GM23338 (cell line): Measurements from ENCODE around the gene EFCAB10. TPM values are rescaled to one million over a fixed set of nuclear protein-coding genes. Genes with fewer than 3 reads are reported as not detected.

Experiments
- ATAC-seq: fragments of 200-7000 bp; cut with Tn5 transposase; 3 replicates; pipeline ENCODE4 v1.9.1; 2020
- DNase-seq: peaks from one replicate; pipeline ENCODE4 v3.0.0-alpha.2; 2015; ENCODE audit warnings: low spot score
- H2AFZ ChIP-seq: fragments of 200-600 bp; sonication (generic); 2 replicates; pipeline ENCODE4 v1.8.0; 2016; ENCODE audit warnings: antibody characterized with exemption, mild to moderate bottlenecking, moderate library complexity
- H3F3A ChIP-seq: fragments of 200-600 bp; sonication (generic); replicated peaks from 2 replicates; pipeline ENCODE4 v1.8.0; 2017; ENCODE audit warnings: antibody characterized with exemption, mixed run types, low read depth
- H3K27ac ChIP-seq: fragments of 200-600 bp; sonication (generic); 2 replicates; pipeline ENCODE4 v1.6.1; 2016; ENCODE audit warnings: low read depth
- H3K27me3 ChIP-seq: fragments of 200-600 bp; sonication (generic); 2 replicates; pipeline ENCODE4 v1.8.0; 2016; ENCODE audit warnings: mild to moderate bottlenecking, mixed run types, moderate library complexity; ENCODE audit not compliant: insufficient read depth
- H3K36me3 ChIP-seq: fragments of 200-600 bp; sonication (generic); 2 replicates; pipeline ENCODE4 v1.8.0; 2016; ENCODE audit warnings: mild to moderate bottlenecking; ENCODE audit not compliant: insufficient read depth
- H3K4me1 ChIP-seq: fragments of 200-600 bp; sonication (generic); 2 replicates; pipeline ENCODE4 v1.8.0; 2016; ENCODE audit warnings: mild to moderate bottlenecking, moderate library complexity; ENCODE audit not compliant: insufficient read depth
- H3K4me2 ChIP-seq: fragments of 200-600 bp; sonication (generic); 2 replicates; pipeline ENCODE4 v1.7.1; 2017; ENCODE audit warnings: mixed run types
- H3K4me3 ChIP-seq: fragments of 200-600 bp; sonication (generic); 2 replicates; pipeline ENCODE4 v1.6.1; 2016; ENCODE audit warnings: mixed run types
- H3K79me2 ChIP-seq: fragments of 200-600 bp; sonication (generic); replicated peaks from 2 replicates; pipeline ENCODE4 v1.8.0; 2017; ENCODE audit warnings: mild to moderate bottlenecking; ENCODE audit not compliant: insufficient read depth
- H3K9me2 ChIP-seq: fragments of 200-600 bp; sonication (generic); 2 replicates; pipeline ENCODE4 v1.8.0; 2017; ENCODE audit not compliant: insufficient read depth
- H4K20me1 ChIP-seq: fragments of 200-600 bp; sonication (generic); replicated peaks from 2 replicates; pipeline ENCODE4 v1.8.0; 2017; ENCODE audit warnings: mild to moderate bottlenecking; ENCODE audit not compliant: insufficient read depth
- H3K27ac Mint-ChIP-seq: 2 replicates; pipeline ENCODE4 v1.8.0; 2020; ENCODE audit warnings: inconsistent platforms, mild to moderate bottlenecking, moderate library complexity, mixed read lengths
- H3K27me3 Mint-ChIP-seq: 3 replicates; pipeline ENCODE4 v1.8.0; 2022; ENCODE audit warnings: low read depth, mild to moderate bottlenecking, moderate library complexity, mixed read lengths, inconsistent platforms; ENCODE audit not compliant: insufficient read depth, poor library complexity
- H3K36me3 Mint-ChIP-seq: 3 replicates; pipeline ENCODE4 v1.8.0; 2021; ENCODE audit warnings: low read depth, mild to moderate bottlenecking, inconsistent platforms, moderate library complexity, mixed read lengths
- H3K4me1 Mint-ChIP-seq: 3 replicates; pipeline ENCODE4 v1.8.0; 2020; ENCODE audit warnings: mild to moderate bottlenecking, inconsistent platforms, mixed read lengths
- H3K4me3 Mint-ChIP-seq: 3 replicates; pipeline ENCODE4 v1.8.0; 2021; ENCODE audit warnings: moderate library complexity, mild to moderate bottlenecking, inconsistent platforms, mixed read lengths
- H3K9me3 Mint-ChIP-seq: 3 replicates; pipeline ENCODE4 v1.8.0; 2020; ENCODE audit warnings: moderate library complexity, mild to moderate bottlenecking, inconsistent platforms, mixed read lengths
- EZH2 ChIP-seq: fragments of 200-600 bp; sonication (generic); IDR thresholded peaks from one replicate; pipeline ENCODE4 v1.8.0; 2017; ENCODE audit warnings: antibody characterized with exemption, mild to moderate bottlenecking, low read depth; ENCODE audit not compliant: unreplicated experiment
- EZH2phosphoT487 ChIP-seq: fragments of 200-600 bp; sonication (generic); IDR thresholded peaks from one replicate; pipeline ENCODE4 v1.8.1; 2018; ENCODE audit warnings: antibody characterized with exemption; ENCODE audit not compliant: unreplicated experiment
- JUNB ChIP-seq: IDR thresholded peaks from one replicate; pipeline ENCODE4 v1.6.1; 2016; ENCODE audit warnings: antibody characterized with exemption; ENCODE audit not compliant: unreplicated experiment
- NANOG ChIP-seq: IDR thresholded peaks from 2 replicates; pipeline ENCODE4 v1.6.1; 2016; ENCODE audit warnings: antibody characterized with exemption, borderline replicate concordance
- POLR2AphosphoS5 ChIP-seq: IDR thresholded peaks from 2 replicates; pipeline ENCODE4 v1.6.1; 2016; ENCODE audit warnings: antibody characterized with exemption, low read depth
- STAT1 ChIP-seq: IDR thresholded peaks from one replicate; pipeline ENCODE4 v1.6.1; 2016; ENCODE audit warnings: antibody characterized with exemption; ENCODE audit not compliant: unreplicated experiment
- ZNF114 ChIP-seq: fragments of 250-450 bp; sonication (Bioruptor Pico); IDR thresholded peaks from 2 replicates; pipeline ENCODE4 v1.5.0; 2020; ENCODE audit warnings: mild to moderate bottlenecking, moderate library complexity
- ZNF331 ChIP-seq: fragments of 250-450 bp; sonication (Bioruptor Pico); IDR thresholded peaks from 2 replicates; pipeline ENCODE4 v1.5.0; 2020; ENCODE audit warnings: low read depth, mild to moderate bottlenecking, moderate library complexity
- polyA plus RNA-seq: library from polyadenylated mRNA; unstranded; fragments of >200 nt; fragmentation: Nextera tagmentation; extraction: Ambion mirVana; gene quantifications from 2 replicates; pipeline ENCODE4 v1.2.1, GENCODE V29; 2016
- total RNA-seq: library from RNA; depleted of rRNA; stranded (reverse); fragments of >200 nt; shearing (Covaris generic); gene quantifications from 2 replicates; pipeline ENCODE4 v1.2.3, GENCODE V29; 2014
- TF ChIP-seq, protein P1 (sequence below): IDR thresholded peaks from 2 replicates; pipeline ENCODE4 v1.6.1; 2016; ENCODE audit warnings: antibody characterized with exemption
- TF ChIP-seq, protein P2 (sequence below), 2 experiments: fragments of 200-600 bp in 1 of 2; sonication (generic) in 1 of 2; conservative IDR thresholded peaks; 2 replicates each; pipeline versions ENCODE4 v1.5.1 to v1.6.1; 2016 to 2017; ENCODE audit warnings: antibody characterized with exemption in 2 of 2, low read depth in 2 of 2, mild to moderate bottlenecking in 2 of 2, moderate library complexity in 1 of 2
- TF ChIP-seq, protein P3 (sequence below): fragments of 250-450 bp; sonication (Bioruptor Pico); IDR thresholded peaks from 2 replicates; pipeline ENCODE4 v1.5.0; 2020; ENCODE audit warnings: mild to moderate bottlenecking, moderate library complexity

EFCAB10 gene
- total and polyA plus RNA-seq, 2 experiments from 2014 or later: 4.7 to 10.3 TPM

DNA sequence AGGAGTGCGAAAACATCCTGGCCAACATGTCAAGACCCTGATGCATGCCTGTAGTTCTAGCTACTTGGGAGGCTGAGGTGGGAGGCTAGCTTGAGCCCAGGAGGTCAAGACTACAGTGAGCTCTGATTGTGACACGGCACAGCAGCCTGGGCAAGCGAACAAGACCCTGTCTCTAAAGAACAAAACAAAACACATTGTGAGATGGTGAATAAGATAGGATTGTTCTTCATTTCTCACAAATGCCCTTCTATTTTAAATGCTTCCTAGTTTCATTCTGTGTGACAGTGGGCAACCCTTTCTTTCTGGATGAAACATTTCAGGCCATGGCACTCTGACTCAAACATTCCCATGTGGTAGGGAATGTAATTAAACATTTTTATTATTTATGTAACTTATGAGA lies 13.5 kb downstream of the EFCAB10 start (continued):
- TF ChIP-seq ZNF114 (CRISPR knock-in tag): no peak
- TF ChIP-seq NANOG: no peak
- TF ChIP-seq, protein P1, sequence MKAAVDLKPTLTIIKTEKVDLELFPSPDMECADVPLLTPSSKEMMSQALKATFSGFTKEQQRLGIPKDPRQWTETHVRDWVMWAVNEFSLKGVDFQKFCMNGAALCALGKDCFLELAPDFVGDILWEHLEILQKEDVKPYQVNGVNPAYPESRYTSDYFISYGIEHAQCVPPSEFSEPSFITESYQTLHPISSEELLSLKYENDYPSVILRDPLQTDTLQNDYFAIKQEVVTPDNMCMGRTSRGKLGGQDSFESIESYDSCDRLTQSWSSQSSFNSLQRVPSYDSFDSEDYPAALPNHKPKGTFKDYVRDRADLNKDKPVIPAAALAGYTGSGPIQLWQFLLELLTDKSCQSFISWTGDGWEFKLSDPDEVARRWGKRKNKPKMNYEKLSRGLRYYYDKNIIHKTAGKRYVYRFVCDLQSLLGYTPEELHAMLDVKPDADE: no peak
- no peak for TF ChIP-seq JUNB
- no peak for TF ChIP-seq ZNF331 (CRISPR knock-in tag)
- no peak for TF ChIP-seq EZH2
- no peak for TF ChIP-seq STAT1

DNA sequence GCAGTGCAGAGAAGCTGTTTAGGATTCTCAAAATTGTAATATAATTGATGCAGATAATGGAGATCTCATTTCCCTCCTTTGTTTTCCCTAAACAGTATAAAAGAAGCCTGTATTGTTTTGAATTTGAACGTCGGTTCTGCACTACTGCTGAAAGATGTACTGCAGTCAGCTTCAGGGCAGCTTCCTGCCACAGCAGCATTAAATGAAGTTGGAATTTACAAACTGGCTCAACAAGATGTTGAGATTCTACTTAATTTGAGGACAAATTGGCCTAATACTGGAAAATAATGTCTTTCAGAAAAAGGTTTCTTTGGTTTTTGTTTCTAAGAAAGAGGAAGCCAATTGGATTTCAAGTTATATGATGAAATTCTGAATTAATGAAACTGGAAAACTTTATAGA lies 14.3 kb downstream of the EFCAB10 start:
- Mint-ChIP-seq H3K36me3 (peaks cover 35% of the 10 kb centered on the region; the same call in 2 of the 3 replicates), H3K27ac (no peak overlapping the region)
- H3K9me2 ChIP-seq: no peaks in the 10 kb centered on the region
- TF ChIP-seq ZNF114 (CRISPR knock-in tag) (no peak), JUNB (no peak), NANOG (no peak), ZNF331 (CRISPR knock-in tag) (no peak), STAT1 (no peak), EZH2phosphoT487 (no peak), POLR2AphosphoS5 (no peak), EZH2 (no peak)
- TF ChIP-seq, protein P2, sequence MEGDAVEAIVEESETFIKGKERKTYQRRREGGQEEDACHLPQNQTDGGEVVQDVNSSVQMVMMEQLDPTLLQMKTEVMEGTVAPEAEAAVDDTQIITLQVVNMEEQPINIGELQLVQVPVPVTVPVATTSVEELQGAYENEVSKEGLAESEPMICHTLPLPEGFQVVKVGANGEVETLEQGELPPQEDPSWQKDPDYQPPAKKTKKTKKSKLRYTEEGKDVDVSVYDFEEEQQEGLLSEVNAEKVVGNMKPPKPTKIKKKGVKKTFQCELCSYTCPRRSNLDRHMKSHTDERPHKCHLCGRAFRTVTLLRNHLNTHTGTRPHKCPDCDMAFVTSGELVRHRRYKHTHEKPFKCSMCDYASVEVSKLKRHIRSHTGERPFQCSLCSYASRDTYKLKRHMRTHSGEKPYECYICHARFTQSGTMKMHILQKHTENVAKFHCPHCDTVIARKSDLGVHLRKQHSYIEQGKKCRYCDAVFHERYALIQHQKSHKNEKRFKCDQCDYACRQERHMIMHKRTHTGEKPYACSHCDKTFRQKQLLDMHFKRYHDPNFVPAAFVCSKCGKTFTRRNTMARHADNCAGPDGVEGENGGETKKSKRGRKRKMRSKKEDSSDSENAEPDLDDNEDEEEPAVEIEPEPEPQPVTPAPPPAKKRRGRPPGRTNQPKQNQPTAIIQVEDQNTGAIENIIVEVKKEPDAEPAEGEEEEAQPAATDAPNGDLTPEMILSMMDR (conservative IDR thresholded peaks at IDR 0.05; ENCODE audit: low read depth in 2 of 2): no peak
- TF ChIP-seq, protein P3, sequence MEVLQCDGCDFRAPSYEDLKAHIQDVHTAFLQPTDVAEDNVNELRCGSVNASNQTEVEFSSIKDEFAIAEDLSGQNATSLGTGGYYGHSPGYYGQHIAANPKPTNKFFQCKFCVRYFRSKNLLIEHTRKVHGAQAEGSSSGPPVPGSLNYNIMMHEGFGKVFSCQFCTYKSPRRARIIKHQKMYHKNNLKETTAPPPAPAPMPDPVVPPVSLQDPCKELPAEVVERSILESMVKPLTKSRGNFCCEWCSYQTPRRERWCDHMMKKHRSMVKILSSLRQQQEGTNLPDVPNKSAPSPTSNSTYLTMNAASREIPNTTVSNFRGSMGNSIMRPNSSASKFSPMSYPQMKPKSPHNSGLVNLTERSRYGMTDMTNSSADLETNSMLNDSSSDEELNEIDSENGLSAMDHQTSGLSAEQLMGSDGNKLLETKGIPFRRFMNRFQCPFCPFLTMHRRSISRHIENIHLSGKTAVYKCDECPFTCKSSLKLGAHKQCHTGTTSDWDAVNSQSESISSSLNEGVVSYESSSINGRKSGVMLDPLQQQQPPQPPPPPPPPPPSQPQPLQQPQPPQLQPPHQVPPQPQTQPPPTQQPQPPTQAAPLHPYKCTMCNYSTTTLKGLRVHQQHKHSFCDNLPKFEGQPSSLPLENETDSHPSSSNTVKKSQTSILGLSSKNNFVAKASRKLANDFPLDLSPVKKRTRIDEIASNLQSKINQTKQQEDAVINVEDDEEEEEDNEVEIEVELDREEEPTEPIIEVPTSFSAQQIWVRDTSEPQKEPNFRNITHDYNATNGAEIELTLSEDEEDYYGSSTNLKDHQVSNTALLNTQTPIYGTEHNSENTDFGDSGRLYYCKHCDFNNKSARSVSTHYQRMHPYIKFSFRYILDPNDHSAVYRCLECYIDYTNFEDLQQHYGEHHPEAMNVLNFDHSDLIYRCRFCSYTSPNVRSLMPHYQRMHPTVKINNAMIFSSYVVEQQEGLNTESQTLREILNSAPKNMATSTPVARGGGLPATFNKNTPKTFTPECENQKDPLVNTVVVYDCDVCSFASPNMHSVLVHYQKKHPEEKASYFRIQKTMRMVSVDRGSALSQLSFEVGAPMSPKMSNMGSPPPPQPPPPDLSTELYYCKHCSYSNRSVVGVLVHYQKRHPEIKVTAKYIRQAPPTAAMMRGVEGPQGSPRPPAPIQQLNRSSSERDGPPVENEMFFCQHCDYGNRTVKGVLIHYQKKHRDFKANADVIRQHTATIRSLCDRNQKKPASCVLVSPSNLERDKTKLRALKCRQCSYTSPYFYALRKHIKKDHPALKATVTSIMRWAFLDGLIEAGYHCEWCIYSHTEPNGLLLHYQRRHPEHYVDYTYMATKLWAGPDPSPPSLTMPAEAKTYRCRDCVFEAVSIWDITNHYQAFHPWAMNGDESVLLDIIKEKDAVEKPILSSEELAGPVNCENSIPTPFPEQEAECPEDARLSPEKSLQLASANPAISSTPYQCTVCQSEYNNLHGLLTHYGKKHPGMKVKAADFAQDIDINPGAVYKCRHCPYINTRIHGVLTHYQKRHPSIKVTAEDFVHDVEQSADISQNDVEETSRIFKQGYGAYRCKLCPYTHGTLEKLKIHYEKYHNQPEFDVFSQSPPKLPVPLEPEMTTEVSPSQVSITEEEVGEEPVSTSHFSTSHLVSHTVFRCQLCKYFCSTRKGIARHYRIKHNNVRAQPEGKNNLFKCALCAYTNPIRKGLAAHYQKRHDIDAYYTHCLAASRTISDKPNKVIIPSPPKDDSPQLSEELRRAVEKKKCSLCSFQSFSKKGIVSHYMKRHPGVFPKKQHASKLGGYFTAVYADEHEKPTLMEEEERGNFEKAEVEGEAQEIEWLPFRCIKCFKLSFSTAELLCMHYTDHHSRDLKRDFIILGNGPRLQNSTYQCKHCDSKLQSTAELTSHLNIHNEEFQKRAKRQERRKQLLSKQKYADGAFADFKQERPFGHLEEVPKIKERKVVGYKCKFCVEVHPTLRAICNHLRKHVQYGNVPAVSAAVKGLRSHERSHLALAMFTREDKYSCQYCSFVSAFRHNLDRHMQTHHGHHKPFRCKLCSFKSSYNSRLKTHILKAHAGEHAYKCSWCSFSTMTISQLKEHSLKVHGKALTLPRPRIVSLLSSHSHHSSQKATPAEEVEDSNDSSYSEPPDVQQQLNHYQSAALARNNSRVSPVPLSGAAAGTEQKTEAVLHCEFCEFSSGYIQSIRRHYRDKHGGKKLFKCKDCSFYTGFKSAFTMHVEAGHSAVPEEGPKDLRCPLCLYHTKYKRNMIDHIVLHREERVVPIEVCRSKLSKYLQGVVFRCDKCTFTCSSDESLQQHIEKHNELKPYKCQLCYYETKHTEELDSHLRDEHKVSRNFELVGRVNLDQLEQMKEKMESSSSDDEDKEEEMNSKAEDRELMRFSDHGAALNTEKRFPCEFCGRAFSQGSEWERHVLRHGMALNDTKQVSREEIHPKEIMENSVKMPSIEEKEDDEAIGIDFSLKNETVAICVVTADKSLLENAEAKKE: no peak
- TF ChIP-seq, protein P1: no peak

More for the DNA sequence above, 14.3 kb downstream of the EFCAB10 start:
- no peaks in the 10 kb centered on the region for H3K79me2 ChIP-seq
- no peak overlapping the region for H2AFZ ChIP-seq
- no peaks in the 10 kb centered on the region for H3K4me1 ChIP-seq
- no peak overlapping the region for H3K4me2 ChIP-seq
- no peak overlapping the region for H3K4me3 Mint-ChIP-seq
- H3K4me1 Mint-ChIP-seq: no peaks in the 10 kb centered on the region
- H3K9me3 Mint-ChIP-seq: no peaks in the 10 kb centered on the region
- peaks cover 12% of the 10 kb centered on the region for H3K36me3 ChIP-seq
- H3K27me3 ChIP-seq: no peaks in the 10 kb centered on the region
- DNase-seq (no peak), ATAC-seq (no peak)
- peaks cover 2% of the 10 kb centered on the region for H3K27me3 Mint-ChIP-seq
- no peaks in the 10 kb centered on the region for H4K20me1 ChIP-seq
- no peak overlapping the region for H3K4me3 ChIP-seq
- H3K27ac ChIP-seq: no peak overlapping the region
- H3F3A ChIP-seq: 0 out of 2 replicates have a peak, but pooled peaks cover 8% of the 10 kb centered on the region
